ENCODE results near the gene ATXN7.

DNA sequence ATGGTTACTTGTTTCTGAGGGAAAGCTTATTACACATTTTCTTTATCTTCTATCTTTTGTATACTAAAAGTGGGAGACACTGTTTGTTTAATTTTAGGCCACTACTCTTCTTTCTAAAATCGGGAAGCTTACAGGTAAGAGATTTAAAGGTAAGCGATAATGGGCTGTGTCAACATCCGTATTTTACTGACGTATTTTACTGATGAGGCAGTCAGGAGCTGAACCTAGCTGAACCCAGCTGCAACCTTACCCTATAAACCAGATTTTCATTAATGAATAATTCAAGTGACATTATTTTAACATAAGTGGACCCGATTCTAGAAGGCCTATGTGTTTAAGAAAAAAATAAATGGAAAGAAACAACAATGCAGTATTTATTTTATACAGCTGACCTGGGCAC lies 146.5 kb downstream of the ATXN7 start:
- TF ChIP-seq, protein P1, sequence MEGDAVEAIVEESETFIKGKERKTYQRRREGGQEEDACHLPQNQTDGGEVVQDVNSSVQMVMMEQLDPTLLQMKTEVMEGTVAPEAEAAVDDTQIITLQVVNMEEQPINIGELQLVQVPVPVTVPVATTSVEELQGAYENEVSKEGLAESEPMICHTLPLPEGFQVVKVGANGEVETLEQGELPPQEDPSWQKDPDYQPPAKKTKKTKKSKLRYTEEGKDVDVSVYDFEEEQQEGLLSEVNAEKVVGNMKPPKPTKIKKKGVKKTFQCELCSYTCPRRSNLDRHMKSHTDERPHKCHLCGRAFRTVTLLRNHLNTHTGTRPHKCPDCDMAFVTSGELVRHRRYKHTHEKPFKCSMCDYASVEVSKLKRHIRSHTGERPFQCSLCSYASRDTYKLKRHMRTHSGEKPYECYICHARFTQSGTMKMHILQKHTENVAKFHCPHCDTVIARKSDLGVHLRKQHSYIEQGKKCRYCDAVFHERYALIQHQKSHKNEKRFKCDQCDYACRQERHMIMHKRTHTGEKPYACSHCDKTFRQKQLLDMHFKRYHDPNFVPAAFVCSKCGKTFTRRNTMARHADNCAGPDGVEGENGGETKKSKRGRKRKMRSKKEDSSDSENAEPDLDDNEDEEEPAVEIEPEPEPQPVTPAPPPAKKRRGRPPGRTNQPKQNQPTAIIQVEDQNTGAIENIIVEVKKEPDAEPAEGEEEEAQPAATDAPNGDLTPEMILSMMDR (conservative IDR thresholded peaks at IDR 0.05; ENCODE audit: low read depth, low read length), result no peak
- TF ChIP-seq EZH2 (IDR thresholded peaks at IDR 0.05; ENCODE audit: borderline replicate concordance, low read depth, low read length, poor library complexity, severe bottlenecking), result no peak
